Measurements from ENCODE around the gene USP17L13. TPM values are rescaled to one million over a fixed set of nuclear protein-coding genes. Genes with fewer than 3 reads are reported as not detected.
"Not testable (repeated sequence)": the region's sequence is repeated elsewhere in the genome, so short reads cannot be mapped to it uniquely, and the experiment has no call there.

The USP17L13 gene, protein sequence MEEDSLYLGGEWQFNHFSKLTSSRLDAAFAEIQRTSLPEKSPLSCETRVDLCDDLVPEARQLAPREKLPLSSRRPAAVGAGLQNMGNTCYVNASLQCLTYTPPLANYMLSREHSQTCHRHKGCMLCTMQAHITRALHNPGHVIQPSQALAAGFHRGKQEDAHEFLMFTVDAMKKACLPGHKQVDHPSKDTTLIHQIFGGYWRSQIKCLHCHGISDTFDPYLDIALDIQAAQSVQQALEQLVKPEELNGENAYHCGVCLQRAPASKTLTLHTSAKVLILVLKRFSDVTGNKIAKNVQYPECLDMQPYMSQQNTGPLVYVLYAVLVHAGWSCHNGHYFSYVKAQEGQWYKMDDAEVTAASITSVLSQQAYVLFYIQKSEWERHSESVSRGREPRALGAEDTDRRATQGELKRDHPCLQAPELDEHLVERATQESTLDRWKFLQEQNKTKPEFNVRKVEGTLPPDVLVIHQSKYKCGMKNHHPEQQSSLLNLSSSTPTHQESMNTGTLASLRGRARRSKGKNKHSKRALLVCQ
- total RNA-seq, result not detected

DNA sequence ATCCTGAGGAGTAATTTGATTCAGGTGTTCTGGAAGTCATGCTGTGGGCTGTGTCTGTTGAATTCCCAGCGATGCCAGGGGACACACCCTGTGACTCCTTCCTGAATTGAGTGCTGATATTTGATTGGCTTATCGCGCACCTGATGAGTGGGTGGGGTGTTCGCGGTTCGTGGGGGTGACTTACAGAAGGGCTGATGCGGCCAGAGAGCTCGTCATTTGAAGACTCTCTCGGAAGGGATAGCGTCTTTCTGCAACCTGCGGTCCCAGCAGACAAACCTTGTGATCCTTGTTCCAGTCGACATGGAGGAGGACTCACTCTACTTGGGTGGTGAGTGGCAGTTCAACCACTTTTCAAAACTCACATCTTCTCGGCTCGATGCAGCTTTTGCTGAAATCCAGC, at the start of gene USP17L13:
USP17L13 (plus strand) TSS at position 301 of the 400 bp plus-strand sequence; CDS start at position 301, 0 bp downstream.
- H3K9me3 ChIP-seq; H3K36me3 ChIP-seq; H3K4me1 ChIP-seq; DNase-seq (ENCODE audit: low spot score); H3K27me3 ChIP-seq; H3K27ac ChIP-seq; H3K4me3 ChIP-seq: not testable (repeated sequence)

DNA sequence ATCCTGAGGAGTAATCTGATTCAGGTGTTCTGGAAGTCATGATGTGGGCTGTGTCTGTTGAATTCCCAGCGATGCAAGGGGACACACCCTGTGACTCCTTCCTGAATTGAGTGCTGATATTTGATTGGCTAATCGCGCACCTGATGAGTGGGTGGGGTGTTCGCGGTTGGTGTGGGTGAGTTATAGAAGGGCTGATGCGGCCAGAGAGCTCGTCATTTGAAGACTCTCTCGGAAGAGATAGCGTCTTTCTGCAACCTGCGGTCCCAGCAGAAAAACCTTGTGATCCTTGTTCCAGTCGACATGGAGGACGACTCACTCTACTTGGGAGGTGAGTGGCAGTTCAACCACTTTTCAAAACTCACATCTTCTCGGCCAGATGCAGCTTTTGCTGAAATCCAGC, 14.3 kb upstream of the USP17L13 start, which contains the start of gene USP17L10:
USP17L10 (plus strand) TSS at position 301 of the 400 bp plus-strand sequence; CDS start at position 301, 0 bp downstream.
- H3K27ac ChIP-seq; H3K9me3 ChIP-seq; H3K27me3 ChIP-seq; H3K36me3 ChIP-seq; H3K4me3 ChIP-seq; H3K4me1 ChIP-seq; DNase-seq (ENCODE audit: low spot score): not testable (repeated sequence)

DNA sequence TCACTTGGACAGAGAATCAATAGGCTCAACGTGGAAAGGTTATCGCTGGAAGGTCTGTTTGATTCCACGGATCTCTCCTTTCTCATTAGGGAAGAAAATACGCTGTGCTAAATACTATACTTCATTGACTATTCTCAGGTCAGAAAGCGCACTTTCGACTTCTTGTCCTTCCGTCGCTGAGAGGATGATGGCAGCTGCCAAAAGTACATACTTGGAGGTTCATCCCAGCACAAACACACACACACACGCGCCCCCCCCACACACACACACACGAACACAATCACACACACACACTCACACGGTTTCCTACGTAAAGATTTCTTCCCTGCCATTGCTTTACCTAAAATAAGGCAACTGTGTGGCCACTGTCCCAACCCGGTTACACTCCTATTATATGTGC, 10.0 kb upstream of the USP17L13 start:
- H3K9me3 ChIP-seq, H3K4me1 ChIP-seq, H3K27me3 ChIP-seq, H3K27ac ChIP-seq, H3K36me3 ChIP-seq, H3K4me3 ChIP-seq: not testable (repeated sequence)
- DNase-seq (ENCODE audit: low spot score), result peak; percentile 52

GRCh38 chr4:9215105-9215504, 9.6 kb upstream of the USP17L13 start, which contains the start of gene USP17L11:
Gene USP17L11, plus strand, starts transcription at chr4:9215405. Its CDS starts 0 bp downstream, at chr4:9215405.
- H3K4me3 ChIP-seq; H3K27ac ChIP-seq; H3K36me3 ChIP-seq; H3K27me3 ChIP-seq; H3K9me3 ChIP-seq; DNase-seq (ENCODE audit: low spot score); H3K4me1 ChIP-seq: not testable (repeated sequence)

DNA sequence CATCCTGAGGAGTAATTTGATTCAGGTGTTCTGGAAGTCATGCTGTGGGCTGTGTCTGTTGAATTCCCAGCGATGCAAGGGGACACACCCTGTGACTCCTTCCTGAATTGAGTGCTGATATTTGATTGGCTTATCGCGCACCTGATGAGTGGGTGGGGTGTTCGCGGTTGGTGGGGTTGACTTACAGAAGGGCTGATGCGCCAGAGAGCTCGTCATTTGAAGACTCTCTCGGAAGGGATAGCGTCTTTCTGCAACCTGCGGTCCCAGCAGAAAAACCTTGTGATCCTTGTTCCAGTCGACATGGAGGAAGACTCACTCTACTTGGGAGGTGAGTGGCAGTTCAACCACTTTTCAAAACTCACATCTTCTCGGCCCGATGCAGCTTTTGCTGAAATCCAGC, 4.8 kb upstream of the USP17L13 start, which contains the start of gene USP17L12:
USP17L12 (plus strand) TSS at position 301 of the 400 bp plus-strand sequence; CDS start at position 301, 0 bp downstream.
- H3K9me3 ChIP-seq; H3K27ac ChIP-seq; H3K27me3 ChIP-seq; H3K4me1 ChIP-seq; H3K4me3 ChIP-seq; H3K36me3 ChIP-seq; DNase-seq (ENCODE audit: low spot score): not testable (repeated sequence)

DNA sequence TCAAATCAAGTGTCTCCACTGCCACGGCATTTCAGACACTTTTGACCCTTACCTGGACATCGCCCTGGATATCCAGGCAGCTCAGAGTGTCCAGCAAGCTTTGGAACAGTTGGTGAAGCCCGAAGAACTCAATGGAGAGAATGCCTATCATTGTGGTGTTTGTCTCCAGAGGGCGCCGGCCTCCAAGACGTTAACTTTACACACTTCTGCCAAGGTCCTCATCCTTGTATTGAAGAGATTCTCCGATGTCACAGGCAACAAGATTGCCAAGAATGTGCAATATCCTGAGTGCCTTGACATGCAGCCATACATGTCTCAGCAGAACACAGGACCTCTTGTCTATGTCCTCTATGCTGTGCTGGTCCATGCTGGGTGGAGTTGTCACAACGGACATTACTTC, 5.6 kb downstream of the USP17L13 start:
- H3K27ac ChIP-seq, H3K27me3 ChIP-seq, H3K9me3 ChIP-seq, H3K4me1 ChIP-seq, H3K4me3 ChIP-seq, H3K36me3 ChIP-seq: not testable (repeated sequence)
- DNase-seq (ENCODE audit: low spot score), result peak; percentile 55

GRCh38 chr4:9234085-9234484, 9.4 kb downstream of the USP17L13 start, which contains the start of gene USP17L15:
Gene USP17L15, plus strand, starts transcription at chr4:9234385. Its CDS starts 0 bp downstream, at chr4:9234385.
- not testable (repeated sequence) for H3K4me3 ChIP-seq; H3K36me3 ChIP-seq; DNase-seq (ENCODE audit: low spot score); H3K27ac ChIP-seq; H3K4me1 ChIP-seq; H3K9me3 ChIP-seq; H3K27me3 ChIP-seq

DNA sequence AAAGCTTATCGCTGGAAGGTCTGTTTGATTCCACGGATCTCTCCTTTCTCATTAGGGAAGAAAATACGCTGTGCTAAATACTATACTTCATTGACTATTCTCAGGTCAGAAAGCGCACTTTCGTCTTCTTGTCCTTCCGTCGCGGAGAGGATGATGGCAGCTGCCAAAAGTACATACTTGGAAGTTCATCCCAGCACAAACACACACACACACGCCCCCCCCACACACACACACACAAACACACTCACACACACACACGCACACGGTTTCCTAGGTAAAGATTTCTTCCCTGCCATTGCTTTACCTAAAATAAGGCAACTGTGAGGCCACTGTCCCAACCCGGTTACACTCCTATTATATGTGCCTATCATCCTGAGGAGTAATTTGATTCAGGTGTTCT, 13.8 kb downstream of the USP17L13 start:
- H3K27me3 ChIP-seq; DNase-seq (ENCODE audit: low spot score); H3K9me3 ChIP-seq; H3K27ac ChIP-seq; H3K4me3 ChIP-seq; H3K36me3 ChIP-seq; H3K4me1 ChIP-seq: not testable (repeated sequence)

DNA sequence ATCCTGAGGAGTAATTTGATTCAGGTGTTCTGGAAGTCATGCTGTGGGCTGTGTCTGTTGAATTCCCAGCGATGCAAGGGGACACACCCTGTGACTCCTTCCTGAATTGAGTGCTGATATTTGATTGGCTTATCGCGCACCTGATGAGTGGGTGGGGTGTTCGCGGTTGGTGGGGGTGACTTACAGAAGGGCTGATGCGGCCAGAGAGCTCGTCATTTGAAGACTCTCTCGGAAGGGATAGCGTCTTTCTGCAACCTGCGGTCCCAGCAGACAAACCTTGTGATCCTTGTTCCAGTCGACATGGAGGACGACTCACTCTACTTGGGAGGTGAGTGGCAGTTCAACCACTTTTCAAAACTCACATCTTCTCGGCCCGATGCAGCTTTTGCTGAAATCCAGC, 18.9 kb downstream of the USP17L13 start, which contains the start of gene USP17L17:
USP17L17 (plus strand) TSS at position 301 of the 400 bp plus-strand sequence; CDS start at position 301, 0 bp downstream.
- H3K9me3 ChIP-seq, H3K4me1 ChIP-seq: not testable (repeated sequence)

GRCh38 chr4:9247953-9248680, 23.4 kb downstream of the USP17L13 start, which contains the start of gene USP17L18:
Gene USP17L18, plus strand, starts transcription at chr4:9248630. Its CDS starts 0 bp downstream, at chr4:9248630.
- H3K4me1 ChIP-seq, H3K4me3 ChIP-seq, H3K27ac ChIP-seq, H3K27me3 ChIP-seq, H3K36me3 ChIP-seq, H3K9me3 ChIP-seq: not testable (repeated sequence)
- DNase-seq (ENCODE audit: low spot score), result peak; percentile 57

More for the DNA sequence above, 18.9 kb downstream of the USP17L13 start, which contains the start of gene USP17L17:
- not testable (repeated sequence) for H3K4me3 ChIP-seq; H3K27ac ChIP-seq; H3K27me3 ChIP-seq; H3K36me3 ChIP-seq; DNase-seq (ENCODE audit: low spot score)

GRCh38 chr4:9253078-9253477, 28.4 kb downstream of the USP17L13 start, which contains the start of gene USP17L19:
Gene USP17L19, plus strand, starts transcription at chr4:9253378. Its CDS starts 0 bp downstream, at chr4:9253378.
- H3K4me3 ChIP-seq; DNase-seq (ENCODE audit: low spot score): not testable (repeated sequence)

DNA sequence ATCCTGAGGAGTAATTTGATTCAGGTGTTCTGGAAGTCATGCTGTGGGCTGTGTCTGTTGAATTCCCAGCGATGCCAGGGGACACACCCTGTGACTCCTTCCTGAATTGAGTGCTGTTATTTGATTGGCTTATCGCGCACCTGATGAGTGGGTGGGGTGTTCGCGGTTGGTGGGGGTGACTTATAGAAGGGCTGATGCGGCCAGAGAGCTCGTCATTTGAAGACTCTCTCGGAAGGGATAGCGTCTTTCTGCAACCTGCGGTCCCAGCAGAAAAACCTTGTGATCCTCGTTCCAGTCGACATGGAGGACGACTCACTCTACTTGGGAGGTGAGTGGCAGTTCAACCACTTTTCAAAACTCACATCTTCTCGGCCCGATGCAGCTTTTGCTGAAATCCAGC, 33.1 kb downstream of the USP17L13 start, which contains the start of gene USP17L20:
USP17L20 (plus strand) TSS at position 301 of the 400 bp plus-strand sequence; CDS start at position 301, 0 bp downstream.
- H3K36me3 ChIP-seq; H3K27ac ChIP-seq; H3K9me3 ChIP-seq; H3K4me1 ChIP-seq; DNase-seq (ENCODE audit: low spot score); H3K27me3 ChIP-seq; H3K4me3 ChIP-seq: not testable (repeated sequence)

More at GRCh38 chr4:9253078-9253477, 28.4 kb downstream of the USP17L13 start, which contains the start of gene USP17L19:
- not testable (repeated sequence) for H3K9me3 ChIP-seq, H3K27me3 ChIP-seq, H3K27ac ChIP-seq, H3K4me1 ChIP-seq, H3K36me3 ChIP-seq

DNA sequence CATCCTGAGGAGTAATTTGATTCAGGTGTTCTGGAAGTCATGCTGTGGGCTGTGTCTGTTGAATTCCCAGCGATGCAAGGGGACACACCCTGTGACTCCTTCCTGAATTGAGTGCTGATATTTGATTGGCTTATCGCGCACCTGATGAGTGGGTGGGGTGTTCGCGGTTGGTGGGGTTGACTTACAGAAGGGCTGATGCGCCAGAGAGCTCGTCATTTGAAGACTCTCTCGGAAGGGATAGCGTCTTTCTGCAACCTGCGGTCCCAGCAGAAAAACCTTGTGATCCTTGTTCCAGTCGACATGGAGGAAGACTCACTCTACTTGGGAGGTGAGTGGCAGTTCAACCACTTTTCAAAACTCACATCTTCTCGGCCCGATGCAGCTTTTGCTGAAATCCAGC, 37.9 kb downstream of the USP17L13 start, which contains the start of gene USP17L21:
USP17L21 (plus strand) TSS at position 301 of the 400 bp plus-strand sequence; CDS start at position 301, 0 bp downstream.
- H3K36me3 ChIP-seq; H3K4me1 ChIP-seq; H3K27me3 ChIP-seq; H3K9me3 ChIP-seq; H3K4me3 ChIP-seq; H3K27ac ChIP-seq; DNase-seq (ENCODE audit: low spot score): not testable (repeated sequence)

DNA sequence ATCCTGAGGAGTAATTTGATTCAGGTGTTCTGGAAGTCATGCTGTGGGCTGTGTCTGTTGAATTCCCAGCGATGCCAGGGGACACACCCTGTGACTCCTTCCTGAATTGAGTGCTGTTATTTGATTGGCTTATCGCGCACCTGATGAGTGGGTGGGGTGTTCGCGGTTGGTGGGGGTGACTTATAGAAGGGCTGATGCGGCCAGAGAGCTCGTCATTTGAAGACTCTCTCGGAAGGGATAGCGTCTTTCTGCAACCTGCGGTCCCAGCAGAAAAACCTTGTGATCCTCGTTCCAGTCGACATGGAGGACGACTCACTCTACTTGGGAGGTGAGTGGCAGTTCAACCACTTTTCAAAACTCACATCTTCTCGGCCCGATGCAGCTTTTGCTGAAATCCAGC, 42.6 kb downstream of the USP17L13 start, which contains the start of gene USP17L22:
USP17L22 (plus strand) TSS at position 301 of the 400 bp plus-strand sequence; CDS start at position 301, 0 bp downstream.
- not testable (repeated sequence) for H3K9me3 ChIP-seq; H3K4me1 ChIP-seq; H3K36me3 ChIP-seq; DNase-seq (ENCODE audit: low spot score); H3K27me3 ChIP-seq; H3K27ac ChIP-seq; H3K4me3 ChIP-seq

Data from right atrium auricular region (tissue), 2 donors.